ENCODE results near the gene AGTR2.
"Not testable (repeated sequence)": the region's sequence is repeated elsewhere in the genome, so short reads cannot be mapped to it uniquely, and the experiment has no call there.

The AGTR2 gene

DNA sequence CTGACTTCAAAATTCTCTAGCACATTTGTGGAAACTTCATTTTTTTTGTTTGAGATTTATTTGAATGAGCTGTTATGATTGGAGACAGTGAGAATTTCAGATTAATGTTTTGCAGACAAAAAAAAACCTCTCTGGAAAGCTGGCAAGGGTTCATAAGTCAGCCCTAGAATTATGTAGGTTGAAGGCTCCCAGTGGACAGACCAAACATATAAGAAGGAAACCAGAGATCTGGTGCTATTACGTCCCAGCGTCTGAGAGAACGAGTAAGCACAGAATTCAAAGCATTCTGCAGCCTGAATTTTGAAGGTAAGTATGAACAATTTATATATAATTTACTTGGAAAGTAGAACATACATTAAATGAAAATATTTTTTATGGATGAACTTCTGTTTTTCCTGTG is at the start of gene AGTR2:
TSS of gene AGTR2 (plus strand) at position 234 of the 400 bp plus-strand sequence. CDS start 1,537 bp downstream, outside the sequence.
- in situ Hi-C loops (cut with MboI; ENCODE audit: low sequenced_read_pairs) = no loop called here

DNA sequence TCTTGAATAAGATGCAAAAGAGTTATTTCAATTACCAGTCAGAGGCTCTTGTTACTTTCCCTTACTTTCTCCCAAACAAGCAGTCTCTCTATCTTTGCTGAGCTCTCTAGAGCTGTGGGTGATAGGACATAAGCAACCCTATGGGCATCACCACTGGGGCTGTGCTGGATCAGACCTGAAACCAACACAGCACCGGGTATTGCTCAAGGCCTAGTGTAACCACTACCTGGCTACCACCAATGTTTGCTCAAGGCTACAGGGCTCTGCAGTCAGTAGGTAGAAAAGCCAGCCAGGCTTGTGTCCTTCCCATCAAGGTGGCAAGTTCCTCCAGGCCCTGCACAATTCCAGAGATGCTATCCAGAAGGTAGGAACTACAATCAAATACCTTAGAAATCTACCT is 35.3 kb upstream of the AGTR2 start:
- in situ Hi-C loops (cut with MboI; ENCODE audit: low sequenced_read_pairs) = no loop called here

- in situ Hi-C loops (cut with MboI; ENCODE audit: low sequenced_read_pairs) = not testable (repeated sequence)
Observed at GRCh38 chrX:116141270-116141669, 29.3 kb upstream of the AGTR2 start.

DNA sequence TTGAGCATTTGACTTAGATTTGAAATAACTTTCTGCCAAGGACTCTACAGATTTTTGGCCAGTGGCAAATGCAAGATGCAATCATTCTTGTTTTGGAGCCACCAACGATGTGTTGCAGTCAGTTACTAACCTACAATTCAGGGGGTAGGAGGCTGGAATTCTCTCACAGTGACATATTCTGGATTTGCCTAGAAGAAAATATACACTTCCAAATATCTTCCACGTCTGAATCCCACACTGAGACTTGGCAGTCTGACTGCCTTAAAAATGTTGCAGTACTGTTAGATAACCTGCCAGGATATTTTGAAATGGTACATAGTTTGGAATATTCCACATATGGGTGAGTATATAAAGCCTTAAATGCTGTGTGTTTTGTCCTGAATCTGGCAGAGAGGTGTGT is 27.6 kb upstream of the AGTR2 start:
- in situ Hi-C loops (cut with MboI; ENCODE audit: low sequenced_read_pairs) = no loop called here

DNA sequence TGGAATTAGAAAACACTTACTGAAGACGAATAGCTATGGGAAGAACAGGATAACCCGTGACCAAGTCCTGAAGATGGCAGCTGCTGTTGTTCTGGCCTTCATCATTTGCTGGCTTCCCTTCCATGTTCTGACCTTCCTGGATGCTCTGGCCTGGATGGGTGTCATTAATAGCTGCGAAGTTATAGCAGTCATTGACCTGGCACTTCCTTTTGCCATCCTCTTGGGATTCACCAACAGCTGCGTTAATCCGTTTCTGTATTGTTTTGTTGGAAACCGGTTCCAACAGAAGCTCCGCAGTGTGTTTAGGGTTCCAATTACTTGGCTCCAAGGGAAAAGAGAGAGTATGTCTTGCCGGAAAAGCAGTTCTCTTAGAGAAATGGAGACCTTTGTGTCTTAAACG is 2.4 kb downstream of the AGTR2 start:
- in situ Hi-C loops (cut with MboI; ENCODE audit: low sequenced_read_pairs) = no loop called here

GRCh38 chrX:116181300-116181699 is 10.8 kb downstream of the AGTR2 start:
- in situ Hi-C loops (cut with MboI; ENCODE audit: low sequenced_read_pairs) = no loop called here

DNA sequence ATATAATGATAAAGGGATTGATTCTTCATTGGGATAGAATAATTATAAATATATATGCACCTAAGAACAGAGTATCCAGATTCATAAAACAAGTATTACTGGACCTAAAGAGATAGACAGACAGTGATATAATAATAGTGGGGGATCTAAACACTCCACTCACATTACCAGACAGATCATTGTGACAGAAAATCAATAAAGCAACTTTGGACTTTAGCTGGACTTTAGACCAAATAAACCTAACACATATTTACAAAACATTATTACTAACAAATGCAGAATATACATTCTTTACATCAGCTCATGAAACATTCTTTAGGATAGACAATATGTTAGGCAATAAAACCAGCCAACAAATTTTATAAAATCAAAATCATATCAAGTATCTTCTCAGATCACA is 14.6 kb downstream of the AGTR2 start:
- in situ Hi-C loops (cut with MboI; ENCODE audit: low sequenced_read_pairs) = no loop called here

DNA sequence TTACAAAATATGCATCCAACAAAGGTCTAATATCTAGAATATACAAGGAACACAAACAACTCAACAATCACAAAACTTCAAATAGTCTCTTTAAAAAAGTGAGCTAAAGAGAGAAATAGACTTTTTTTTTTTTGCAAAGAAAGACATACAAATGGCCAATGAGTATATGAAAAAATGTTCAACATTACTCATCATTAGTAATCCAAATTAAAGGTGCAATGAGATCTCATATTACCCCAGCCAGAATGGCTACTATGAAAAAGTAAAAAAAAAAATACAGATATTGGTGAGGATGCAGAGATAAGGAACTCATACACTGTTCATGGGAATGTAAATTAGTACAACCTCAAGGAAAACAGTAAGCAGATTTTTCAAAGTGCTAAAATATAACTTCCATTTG is 24.1 kb downstream of the AGTR2 start:
- in situ Hi-C loops (cut with MboI; ENCODE audit: low sequenced_read_pairs) = no loop called here

GRCh38 chrX:116198235-116198634 is 27.7 kb downstream of the AGTR2 start:
- in situ Hi-C loops (cut with MboI; ENCODE audit: low sequenced_read_pairs) = no loop called here

DNA sequence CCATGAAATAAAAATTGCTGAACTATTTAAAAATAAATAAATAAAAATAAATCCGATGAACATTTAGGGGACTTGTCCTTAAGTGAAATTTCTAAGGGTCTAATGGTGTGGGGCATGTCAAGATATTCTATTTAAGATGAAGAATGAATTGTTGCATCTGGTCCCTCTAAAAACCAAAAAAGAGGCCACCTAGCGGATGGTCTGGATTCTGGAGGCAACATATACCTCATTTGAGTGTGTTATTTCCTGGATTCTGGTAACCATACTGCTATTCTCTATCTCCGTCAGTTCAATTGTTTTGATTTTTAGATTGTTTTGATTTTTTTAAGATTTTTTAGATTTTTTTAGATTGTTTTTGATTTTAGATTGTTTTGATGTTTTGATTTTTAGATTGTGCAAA is 28.3 kb downstream of the AGTR2 start:
- in situ Hi-C loops (cut with MboI; ENCODE audit: low sequenced_read_pairs) = no loop called here

GRCh38 chrX:116204932-116205331 is 34.4 kb downstream of the AGTR2 start:
- in situ Hi-C loops (cut with MboI; ENCODE audit: low sequenced_read_pairs) = no loop called here

DNA sequence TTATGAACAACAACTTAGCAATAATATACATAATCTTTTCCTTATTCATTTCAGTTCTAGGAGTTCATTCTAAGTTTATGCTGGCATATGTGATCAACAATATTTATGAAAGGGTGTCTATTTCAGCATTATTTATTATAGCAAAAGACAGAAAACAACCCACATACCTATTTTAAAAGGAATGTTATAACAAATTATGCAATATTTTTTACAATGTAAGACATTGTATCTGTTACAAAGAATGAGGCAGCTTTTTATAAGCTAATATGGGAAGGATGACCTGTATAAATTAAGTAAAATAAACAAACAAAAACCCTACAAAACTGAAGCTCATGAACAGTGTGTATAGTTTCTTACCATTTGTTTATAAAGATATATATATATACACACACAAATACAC is 42.7 kb downstream of the AGTR2 start:
- in situ Hi-C loops (cut with MboI; ENCODE audit: low sequenced_read_pairs) = no loop called here

GRCh38 chrX:116217080-116217479 is 46.5 kb downstream of the AGTR2 start:
- in situ Hi-C loops (cut with MboI; ENCODE audit: low sequenced_read_pairs) = not testable (repeated sequence)
